ENCODE results near the gene IL12RB1. TPM values are rescaled to one million over a fixed set of nuclear protein-coding genes. Genes with fewer than 3 reads are reported as not detected.

Gene IL12RB1
- total RNA-seq, 1 experiment from 2014 or later, result not detected

- Mint-ChIP-seq H3K4me1 (ENCODE audit: insufficient read depth, unreplicated experiment) (peaks cover 5% of the 10 kb centered on the region), H3K27ac (ENCODE audit: low read depth, unreplicated experiment) (no peak overlapping the region), H3K27me3 (ENCODE audit: insufficient read depth, unreplicated experiment) (no peaks in the 10 kb centered on the region), H3K36me3 (ENCODE audit: insufficient read depth, unreplicated experiment) (peaks cover 28% of the 10 kb centered on the region), H3K4me3 (ENCODE audit: unreplicated experiment) (no peak overlapping the region), H3K9me3 (ENCODE audit: unreplicated experiment) (no peaks in the 10 kb centered on the region)
- CTCF ChIA-PET, result interaction anchor here (0.6 to 1.2 kb wide), 2 partner anchors 11 to 110 kb away, joined by 3 to 5 read pairs; no protein-coding TSS in a partner anchor
- BruUV-seq (replicated peaks), result no TSS peak
- intact Hi-C loops (cut with micrococcal nuclease), result no loop called here
- no peak for DNase-seq (ENCODE audit: unreplicated experiment)
- TF ChIP-seq CTCF (IDR thresholded peaks at IDR 0.05; ENCODE audit: unreplicated experiment), result no peak
- POLR2A ChIA-PET, result no interaction called here
Measured at GRCh38 chr19:18123819-18124218, 37.1 kb upstream of the IL12RB1 start.

DNA sequence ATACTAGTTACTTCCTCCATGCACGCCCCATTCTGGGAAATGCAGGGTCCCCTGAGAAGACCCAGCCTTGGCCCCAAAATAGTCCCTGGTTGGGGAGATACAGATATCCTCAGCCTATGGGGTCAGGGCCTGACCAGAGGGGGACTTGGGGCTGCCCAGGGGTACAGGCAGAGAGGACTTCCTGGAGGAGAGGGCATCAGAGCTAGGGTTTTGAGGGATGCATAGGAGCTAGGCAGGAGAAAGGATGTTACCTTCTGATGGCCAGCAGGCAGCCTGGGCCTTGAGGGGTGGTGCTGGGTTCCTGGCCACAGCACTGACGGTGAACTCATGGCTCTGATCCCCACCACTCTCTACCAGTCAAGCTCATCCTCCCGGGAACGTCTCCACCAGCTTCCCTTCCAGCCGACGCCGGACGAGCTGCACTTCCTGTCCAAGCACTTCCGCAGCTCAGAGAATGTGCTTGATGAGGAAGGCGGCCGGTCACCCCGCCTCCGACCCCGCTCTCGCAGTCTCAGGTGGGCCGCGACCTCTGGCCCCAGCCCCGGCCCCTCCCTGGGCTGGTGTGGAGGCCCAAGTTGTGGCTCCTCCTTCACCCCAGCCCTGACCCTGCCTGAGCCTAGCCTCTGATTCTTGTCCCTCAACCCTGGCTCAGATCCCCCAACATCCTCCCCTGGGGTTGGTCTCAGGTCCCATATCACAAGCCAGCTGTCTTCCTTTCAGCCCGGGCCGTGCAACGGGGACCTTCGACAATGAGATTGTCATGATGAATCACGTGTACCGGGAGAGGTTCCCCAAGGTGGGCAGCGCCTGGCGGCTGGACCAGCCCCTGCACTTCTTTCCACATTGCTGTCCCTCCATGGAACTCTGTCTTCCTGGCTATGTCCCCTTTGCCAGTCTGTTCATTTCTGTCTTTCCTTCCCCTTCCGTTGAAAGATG is 36.4 kb upstream of the IL12RB1 start:
- peaks cover 5% of the 10 kb centered on the region for H3K4me1 Mint-ChIP-seq (ENCODE audit: insufficient read depth, unreplicated experiment)
- intact Hi-C loops (cut with micrococcal nuclease), result no loop called here
- no TSS peak for BruUV-seq (replicated peaks)
- H3K4me3 Mint-ChIP-seq (ENCODE audit: unreplicated experiment), result no peak overlapping the region
- ChIA-PET CTCF (interaction anchor here (0.9 to 1.2 kb wide), 2 partner anchors 11 to 39 kb away, joined by 3 to 4 read pairs; no protein-coding TSS in a partner anchor), POLR2A (interaction anchor here (1.1 kb wide), 1 partner anchor 28 kb away, joined by 3 read pairs; no protein-coding TSS in a partner anchor)
- H3K27ac Mint-ChIP-seq (ENCODE audit: low read depth, unreplicated experiment), result no peak overlapping the region
- H3K9me3 Mint-ChIP-seq (ENCODE audit: unreplicated experiment), result no peaks in the 10 kb centered on the region
- H3K36me3 Mint-ChIP-seq (ENCODE audit: insufficient read depth, unreplicated experiment), result peaks cover 24% of the 10 kb centered on the region
- no peaks in the 10 kb centered on the region for H3K27me3 Mint-ChIP-seq (ENCODE audit: insufficient read depth, unreplicated experiment)
- no peak for TF ChIP-seq CTCF (IDR thresholded peaks at IDR 0.05; ENCODE audit: unreplicated experiment)
- DNase-seq (ENCODE audit: unreplicated experiment), result no peak

GRCh38 chr19:18122424-18122823 is 35.7 kb upstream of the IL12RB1 start:
- Mint-ChIP-seq H3K27ac (ENCODE audit: low read depth, unreplicated experiment) (no peak overlapping the region), H3K4me3 (ENCODE audit: unreplicated experiment) (no peak overlapping the region), H3K4me1 (ENCODE audit: insufficient read depth, unreplicated experiment) (peaks cover 7% of the 10 kb centered on the region), H3K9me3 (ENCODE audit: unreplicated experiment) (no peaks in the 10 kb centered on the region), H3K36me3 (ENCODE audit: insufficient read depth, unreplicated experiment) (peaks cover 22% of the 10 kb centered on the region), H3K27me3 (ENCODE audit: insufficient read depth, unreplicated experiment) (no peaks in the 10 kb centered on the region)
- CTCF ChIA-PET, result interaction anchor here (0.7 to 1.2 kb wide), 4 partner anchors 10 to 1227 kb away, joined by 3 to 4 read pairs (median 4); no protein-coding TSS in a partner anchor
- no peak for DNase-seq (ENCODE audit: unreplicated experiment)
- intact Hi-C loops (cut with micrococcal nuclease), result no loop called here
- POLR2A ChIA-PET, result interaction anchor here (0.7 to 1.1 kb wide), 2 partner anchors 13 to 28 kb away, joined by 3 read pairs; no protein-coding TSS in a partner anchor
- BruUV-seq (replicated peaks), result no TSS peak
- no peak for TF ChIP-seq CTCF (IDR thresholded peaks at IDR 0.05; ENCODE audit: unreplicated experiment)

GRCh38 chr19:18121166-18121565 is 34.4 kb upstream of the IL12RB1 start:
- ChIA-PET POLR2A (interaction anchor here (1.1 kb wide), 1 partner anchor 137 kb away, joined by 4 read pairs; no protein-coding TSS in a partner anchor), CTCF (interaction anchor here (3.1 kb wide), 1 partner anchor 31 kb away, joined by 15 read pairs; the partner anchor contains the start of gene PIK3R2)
- BruUV-seq (replicated peaks), result no TSS peak

More at GRCh38 chr19:18121166-18121565, 34.4 kb upstream of the IL12RB1 start:
- DNase-seq (ENCODE audit: unreplicated experiment), result no peak
- TF ChIP-seq CTCF (IDR thresholded peaks at IDR 0.05; ENCODE audit: unreplicated experiment), result no peak
- Mint-ChIP-seq H3K4me1 (ENCODE audit: insufficient read depth, unreplicated experiment) (peaks cover 12% of the 10 kb centered on the region), H3K9me3 (ENCODE audit: unreplicated experiment) (no peaks in the 10 kb centered on the region), H3K4me3 (ENCODE audit: unreplicated experiment) (no peak overlapping the region), H3K27ac (ENCODE audit: low read depth, unreplicated experiment) (no peak overlapping the region), H3K27me3 (ENCODE audit: insufficient read depth, unreplicated experiment) (no peaks in the 10 kb centered on the region), H3K36me3 (ENCODE audit: insufficient read depth, unreplicated experiment) (peaks cover 17% of the 10 kb centered on the region)
- intact Hi-C loops (cut with micrococcal nuclease), result no loop called here
